IMR-90 (cell line): ENCODE results near the gene SIRT2. TPM values are rescaled to one million over a fixed set of nuclear protein-coding genes. Genes with fewer than 3 reads are reported as not detected.

Experiments
- ATAC-seq: fragments of 200-7000 bp; cut with Tn5 transposase; 2 replicates; pipeline ENCODE4 v1.9.1; 2020; ENCODE audit warnings: low read depth, mild to moderate bottlenecking, moderate library complexity
- BruUV-seq: library from RNA; stranded (reverse); fragments of 400-500 nt; replicated peaks from 2 replicates; lab custom pipeline; 2021; lab: Mats Ljungman, UMichigan
- CTCF ChIA-PET: fragments of 300-600 bp; formaldehyde crosslinking; extraction: SDS; loops from one replicate; lab custom pipeline; 2021; ENCODE audit warnings: antibody characterized with exemption; lab: Yijun Ruan, JAX
- POLR2A ChIA-PET: fragments of 300-600 bp; sonication (Branson Sonifier 250); formaldehyde crosslinking; loops from one replicate; lab custom pipeline; 2022; ENCODE audit warnings: antibody characterized with exemption; ENCODE audit not compliant: unreplicated experiment; lab: Charles Lee
- DNase-seq: peaks from one replicate; pipeline ENCODE4 v3.0.0; 2013
- H2AFZ ChIP-seq: replicated peaks from 2 replicates; pipeline ENCODE3; 2013; ENCODE audit warnings: low read length, mild to moderate bottlenecking; ENCODE audit not compliant: poor library complexity
- H2AK5ac ChIP-seq: 2 replicates; pipeline ENCODE4 v1.6.1; 2013; ENCODE audit warnings: low read depth, low read length, inconsistent platforms
- H2AK9ac ChIP-seq: replicated peaks from 2 replicates; pipeline ENCODE3; 2013; ENCODE audit warnings: mild to moderate bottlenecking, low read depth, low read length, moderate library complexity; ENCODE audit not compliant: poor library complexity
- H2BK120ac ChIP-seq: 2 replicates; pipeline ENCODE4 v1.6.1; 2013; ENCODE audit warnings: low read depth, low read length, inconsistent platforms
- H2BK15ac ChIP-seq: 3 replicates; pipeline ENCODE4 v1.6.1; 2013; ENCODE audit warnings: low read depth, low read length, inconsistent platforms
- H2BK20ac ChIP-seq: 2 replicates; pipeline ENCODE4 v1.6.1; 2013; ENCODE audit warnings: low read depth, mild to moderate bottlenecking, inconsistent platforms, low read length, moderate library complexity
- H2BK5ac ChIP-seq: 2 replicates; pipeline ENCODE4 v1.6.1; 2013; ENCODE audit warnings: mild to moderate bottlenecking, low read depth, low read length, inconsistent platforms; ENCODE audit not compliant: poor library complexity, severe bottlenecking
- H3K14ac ChIP-seq: replicated peaks from 2 replicates; pipeline ENCODE4 v1.6.1; 2013; ENCODE audit warnings: low read depth, low read length, inconsistent platforms
- H3K18ac ChIP-seq: 2 replicates; pipeline ENCODE4 v1.6.1; 2013; ENCODE audit warnings: low read depth, low read length, control low read depth
- H3K23ac ChIP-seq: 2 replicates; pipeline ENCODE4 v1.6.1; 2013; ENCODE audit warnings: low read depth, low read length, inconsistent platforms
- H3K27ac ChIP-seq: 2 replicates; pipeline ENCODE4 v1.5.1; 2013; ENCODE audit warnings: mild to moderate bottlenecking, control low read depth, low read length; ENCODE audit not compliant: insufficient read depth
- H3K27me3 ChIP-seq: 2 replicates; pipeline ENCODE4 v1.6.1; 2013; ENCODE audit warnings: low read length; ENCODE audit not compliant: control insufficient read depth, insufficient read depth
- H3K36me3 ChIP-seq: 2 replicates; pipeline ENCODE4 v1.6.1; 2013; ENCODE audit warnings: low read length, mixed read lengths; ENCODE audit not compliant: control insufficient read depth, insufficient read depth
- H3K4ac ChIP-seq: 2 replicates; pipeline ENCODE4 v1.6.1; 2013; ENCODE audit warnings: low read depth, low read length, inconsistent platforms
- H3K4me1 ChIP-seq: 2 replicates; pipeline ENCODE4 v1.6.1; 2013; ENCODE audit warnings: low read length, mixed read lengths; ENCODE audit not compliant: control insufficient read depth, insufficient read depth
- H3K4me2 ChIP-seq: 2 replicates; pipeline ENCODE4 v1.6.1; 2013; ENCODE audit warnings: low read depth, mild to moderate bottlenecking, control low read depth, low read length, moderate library complexity
- H3K4me3 ChIP-seq: 2 replicates; pipeline ENCODE4 v1.5.1; 2013; ENCODE audit warnings: low read depth, mild to moderate bottlenecking, control low read depth, low read length, moderate library complexity; ENCODE audit not compliant: insufficient read depth
- H3K56ac ChIP-seq: 2 replicates; pipeline ENCODE4 v1.6.1; 2013; ENCODE audit warnings: low read length, inconsistent platforms; ENCODE audit not compliant: insufficient read depth; ENCODE audit errors: extremely low read depth
- H3K79me1 ChIP-seq, 2 experiments: 2 replicates each; pipeline ENCODE4 v1.6.1; 2013; ENCODE audit warnings: low read length in 2 of 2, inconsistent platforms in 1 of 2, low read depth in 1 of 2
- H3K9ac ChIP-seq: 2 replicates; pipeline ENCODE4 v1.6.1; 2013; ENCODE audit warnings: low read depth, low read length, control low read depth
- H3K9me1 ChIP-seq: 2 replicates; pipeline ENCODE4 v1.6.1; 2013; ENCODE audit warnings: low read length, inconsistent platforms; ENCODE audit not compliant: insufficient read depth
- H3K9me3 ChIP-seq: 2 replicates; pipeline ENCODE4 v1.6.1; 2013; ENCODE audit warnings: low read length; ENCODE audit not compliant: control insufficient read depth, insufficient read depth
- H4K20me1 ChIP-seq: 2 replicates; pipeline ENCODE4 v1.6.1; 2013; ENCODE audit warnings: low read length, inconsistent platforms; ENCODE audit not compliant: insufficient read depth
- H4K5ac ChIP-seq: 2 replicates; pipeline ENCODE4 v1.6.1; 2013; ENCODE audit warnings: mild to moderate bottlenecking, low read depth, low read length, control low read depth
- H4K8ac ChIP-seq, 2 experiments: 2 replicates each; pipeline ENCODE4 v1.6.1; 2013; ENCODE audit warnings: low read depth in 2 of 2, low read length in 2 of 2, control low read depth in 1 of 2, inconsistent platforms in 1 of 2
- H4K91ac ChIP-seq: 2 replicates; pipeline ENCODE4 v1.6.1; 2013; ENCODE audit warnings: low read depth, low read length, inconsistent platforms; ENCODE audit not compliant: insufficient read depth
- RAD21 ChIP-seq: IDR thresholded peaks from 2 replicates; pipeline ENCODE4 v1.6.1; 2012; ENCODE audit warnings: low read length, improper control_type of control experiment
- SMC3 ChIP-seq: fragments of 150-350 bp; IDR thresholded peaks from 2 replicates; pipeline ENCODE4 v1.6.1; 2016; ENCODE audit warnings: low read depth, mild to moderate bottlenecking, antibody characterized with exemption, low read length, moderate library complexity
- WGBS, 2 experiments: methylation state at CpG; one replicate each; pipeline versions ENCODE4 v1.1.5 to v1.1.7; 2013; ENCODE audit warnings: missing lambda C conversion rate in 2 of 2; ENCODE audit not compliant: insufficient read length in 1 of 2; ENCODE audit errors: extremely low coverage in 2 of 2; 5-methylcytosine and 5-hydroxymethylcytosine counted together
- dilution Hi-C: fragments of 300-500 bp; cut with HindIII; formaldehyde crosslinking; loops from one replicate; pipeline ENCODE4 v1.14.3; 2018; ENCODE audit warnings: low sequenced_read_pairs; ENCODE audit not compliant: unreplicated experiment
- in situ Hi-C: fragments of 300-500 bp; cut with MboI; formaldehyde crosslinking; loops from 3 replicates; pipeline ENCODE4 v1.14.3; 2019; ENCODE audit warnings: low sequenced_read_pairs, inconsistent platforms, mixed read lengths
- intact Hi-C: fragments of 100-400 bp; cut with micrococcal nuclease; formaldehyde crosslinking; loops from 2 replicates; pipeline ENCODE4 v1.10.0; 2022
- polyA plus RNA-seq, 3 experiments: library from polyadenylated mRNA; depleted of rRNA; stranded (reverse); fragments of >200 nt; gene quantifications; 2 replicates each; pipeline ENCODE4 v1.2.3, GENCODE V29; 2012; ENCODE audit warnings: low replicate concordance in 1 of 3
- total RNA-seq: library from RNA; depleted of rRNA; stranded (reverse); fragments of >200 nt; gene quantifications from 2 replicates; pipeline ENCODE4 v1.2.3, GENCODE V29; 2012

SIRT2 gene
- total and polyA plus RNA-seq, 2 of the 4 experiments (the other 2 are of a cell fraction): 43.0 to 50.0 TPM

DNA sequence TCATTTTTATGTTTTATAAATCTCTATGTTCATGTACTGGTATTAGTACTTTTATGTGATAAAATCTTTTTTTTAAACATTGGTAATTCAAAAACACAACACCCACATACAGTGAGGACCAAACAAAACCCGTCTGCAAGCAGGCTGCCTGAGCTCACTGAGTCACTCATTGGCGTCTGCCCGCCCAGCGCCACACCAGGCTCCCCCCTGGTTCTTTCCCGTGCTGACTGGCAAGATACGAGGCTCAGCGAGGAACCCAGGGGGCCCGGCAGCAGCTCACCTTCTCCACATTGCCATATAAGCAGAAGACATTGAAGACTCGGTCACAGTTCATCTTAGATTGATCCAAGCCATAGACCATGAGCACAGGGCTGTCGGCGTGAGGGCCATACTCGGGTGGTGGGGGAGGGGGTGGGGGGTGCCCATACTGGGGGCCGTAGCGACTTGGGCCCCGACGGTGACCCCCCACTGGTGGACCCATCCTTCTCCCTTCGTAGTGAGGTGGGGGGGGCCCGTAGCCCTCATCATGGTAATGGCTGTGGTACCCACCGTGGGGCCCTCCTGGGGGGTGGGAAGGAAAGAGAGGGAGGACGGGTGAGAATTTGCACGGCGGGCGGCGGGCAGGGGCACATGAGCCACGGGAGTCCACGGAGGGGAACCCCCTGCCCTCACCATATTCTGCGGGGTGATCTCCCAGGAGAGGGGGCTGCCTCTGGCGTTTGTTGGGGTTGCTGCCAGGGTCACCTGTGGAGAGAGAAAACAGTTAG is 59.4 kb downstream of the SIRT2 start:
- no peak overlapping the region for H3K27ac ChIP-seq
- no CpG with 5 or more reads among the region's 28 CpGs for WGBS, 2 experiments
- ChIA-PET CTCF (no interaction called here), POLR2A (no interaction called here)
- no peak overlapping the region for H2AFZ ChIP-seq
- dilution Hi-C loops (no loop called here), intact Hi-C loops (no loop called here), in situ Hi-C loops (no loop called here)
- H3K9me1 ChIP-seq: peaks cover 7% of the 10 kb centered on the region; the same call in 1 of the 2 replicates
- 0 out of 2 replicates have a peak, but pooled peaks have one; percentile 3 for TF ChIP-seq SMC3
- no peak for TF ChIP-seq RAD21
- BruUV-seq: no TSS peak
- no peak overlapping the region for H2BK20ac ChIP-seq
- H2BK5ac ChIP-seq: no peak overlapping the region
- no peak overlapping the region for H3K56ac ChIP-seq
- no peak overlapping the region for H2BK15ac ChIP-seq
- no peak overlapping the region for H4K8ac ChIP-seq
- no peak overlapping the region for H3K4me3 ChIP-seq
- peak; percentile 40 for DNase-seq
- no peak overlapping the region for H2BK120ac ChIP-seq
- ATAC-seq: no peak
- no peak overlapping the region for H4K5ac ChIP-seq
- H4K91ac ChIP-seq: no peak overlapping the region
- no peaks in the 10 kb centered on the region for H3K9me3 ChIP-seq
- no peak overlapping the region for H3K14ac ChIP-seq
- no peak overlapping the region for H2AK5ac ChIP-seq
- no peaks in the 10 kb centered on the region for H3K27me3 ChIP-seq
- peaks cover 87% of the 10 kb centered on the region for H3K36me3 ChIP-seq
- no peak overlapping the region for H3K23ac ChIP-seq
- H3K4me2 ChIP-seq: no peak overlapping the region
- H3K79me1 ChIP-seq: peaks cover 55 to 85% of the 10 kb centered on the region in 2 experiments
- peaks cover 10% of the 10 kb centered on the region; the same call in 1 of the 2 replicates for H3K4me1 ChIP-seq
- H3K9ac ChIP-seq: no peak overlapping the region
- H4K20me1 ChIP-seq: peaks cover 79% of the 10 kb centered on the region
- no peak overlapping the region for H3K18ac ChIP-seq
- no peak overlapping the region for H2AK9ac ChIP-seq
- no peak overlapping the region for H3K4ac ChIP-seq
